ENCODE results near the gene ALPG. TPM values are rescaled to one million over a fixed set of nuclear protein-coding genes. Genes with fewer than 3 reads are reported as not detected.
"Not testable (repeated sequence)": the region's sequence is repeated elsewhere in the genome, so short reads cannot be mapped to it uniquely, and the experiment has no call there.

The ALPG gene
- total RNA-seq, 1 experiment from 2014 or later: not detected

DNA sequence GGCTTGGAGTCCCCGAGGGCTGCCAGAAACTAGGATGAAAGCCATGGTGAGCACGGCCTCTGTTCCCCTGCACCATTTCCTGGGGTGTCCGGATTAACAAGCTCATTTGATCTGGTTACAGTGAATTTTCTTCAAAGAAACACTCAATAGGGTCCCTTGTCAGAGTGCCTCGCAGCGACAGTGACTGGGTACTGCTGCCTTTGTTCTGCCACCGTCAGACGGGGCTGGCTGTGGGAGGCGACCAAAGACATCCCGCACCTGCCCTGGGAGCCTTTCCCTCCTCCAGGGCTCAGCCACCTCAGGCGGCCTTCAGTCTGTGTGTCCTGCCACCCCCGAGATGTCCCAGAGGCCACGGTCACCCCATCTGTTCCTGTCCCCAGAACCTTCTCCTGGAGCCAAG, 36.6 kb upstream of the ALPG start:
- not testable (repeated sequence) for DNase-seq; H3K4me1 ChIP-seq; H3K36me3 ChIP-seq; H3K4me3 ChIP-seq; H3K27ac ChIP-seq; H3K27me3 ChIP-seq; H3K9me3 ChIP-seq (replicated peaks)

DNA sequence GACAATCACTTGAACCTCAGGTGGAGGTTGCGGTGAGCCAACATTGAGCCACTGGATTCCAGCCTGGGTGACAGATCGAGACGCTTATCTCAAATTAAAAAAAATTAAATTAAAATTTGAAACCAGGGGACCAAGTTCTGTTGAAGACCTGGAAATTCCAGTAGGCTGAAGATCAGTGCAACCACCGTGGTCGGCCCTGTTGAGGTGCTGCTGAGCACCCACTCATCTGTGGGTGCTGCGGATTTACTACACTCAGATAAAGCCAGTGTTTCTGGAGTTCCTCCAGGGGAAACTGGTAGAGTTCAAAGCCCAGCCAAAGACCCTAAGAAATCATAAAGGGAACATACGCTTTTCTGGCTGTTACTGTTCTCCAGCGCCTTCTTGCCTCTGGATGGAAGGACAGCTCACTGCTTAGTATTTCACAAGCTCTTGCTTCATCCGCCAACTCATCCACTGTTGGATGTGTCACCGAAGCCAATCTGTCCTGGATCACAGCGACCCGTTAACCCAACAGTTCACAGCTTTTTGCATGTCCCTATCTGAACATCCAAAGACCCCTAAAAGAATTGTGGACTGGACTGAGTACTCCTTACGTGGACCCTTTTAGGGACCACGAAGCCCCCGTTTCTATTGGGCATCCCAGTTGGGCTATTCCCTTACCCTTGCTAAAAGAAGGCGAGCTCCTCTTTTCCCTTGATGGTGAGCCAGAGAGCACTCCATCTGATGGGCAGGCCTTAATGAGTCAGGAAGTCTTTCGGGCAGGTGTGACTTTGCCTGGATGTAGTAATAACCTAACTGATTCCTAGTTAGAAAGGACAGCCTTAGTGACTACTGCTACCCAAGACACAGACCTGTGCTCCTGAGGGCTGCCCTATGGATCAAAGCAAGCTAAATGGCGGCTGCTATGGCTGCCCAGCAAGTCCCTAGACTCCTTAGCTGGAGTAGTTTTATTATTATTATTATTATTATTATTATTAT, 34.1 kb upstream of the ALPG start:
- H3K4me3 ChIP-seq: no peak overlapping the region
- no peak for DNase-seq
- H3K4me1 ChIP-seq: no peaks in the 10 kb centered on the region
- no peak overlapping the region for H3K27ac ChIP-seq
- peaks cover 7% of the 10 kb centered on the region for H3K27me3 ChIP-seq
- H3K9me3 ChIP-seq (replicated peaks): no peaks in the 10 kb centered on the region
- H3K36me3 ChIP-seq: no peaks in the 10 kb centered on the region

DNA sequence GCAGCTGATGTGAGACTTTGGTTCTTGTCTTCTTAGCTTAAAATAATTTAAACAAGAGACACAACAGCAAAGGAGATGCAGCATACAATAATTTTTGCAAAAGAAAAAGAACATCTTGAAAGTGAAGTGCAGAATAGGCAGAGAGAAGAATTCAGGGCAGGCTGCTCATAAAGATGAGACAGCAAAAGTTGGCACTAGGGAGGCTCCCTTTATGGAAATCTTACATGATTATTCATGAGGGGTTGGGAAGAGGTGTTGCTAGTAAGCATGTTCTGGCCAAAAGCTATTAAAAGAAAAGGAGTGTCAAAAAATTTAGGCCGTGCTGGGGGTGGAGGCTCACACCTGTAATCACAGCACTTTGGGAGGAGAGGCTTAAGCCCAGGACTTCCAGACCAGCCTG, 32.3 kb upstream of the ALPG start:
- H3K27ac ChIP-seq: no peak overlapping the region
- H3K4me3 ChIP-seq: no peak overlapping the region
- H3K27me3 ChIP-seq: peaks cover 7% of the 10 kb centered on the region
- DNase-seq: no peak
- H3K36me3 ChIP-seq: no peaks in the 10 kb centered on the region
- H3K9me3 ChIP-seq (replicated peaks): no peaks in the 10 kb centered on the region
- H3K4me1 ChIP-seq: no peaks in the 10 kb centered on the region

DNA sequence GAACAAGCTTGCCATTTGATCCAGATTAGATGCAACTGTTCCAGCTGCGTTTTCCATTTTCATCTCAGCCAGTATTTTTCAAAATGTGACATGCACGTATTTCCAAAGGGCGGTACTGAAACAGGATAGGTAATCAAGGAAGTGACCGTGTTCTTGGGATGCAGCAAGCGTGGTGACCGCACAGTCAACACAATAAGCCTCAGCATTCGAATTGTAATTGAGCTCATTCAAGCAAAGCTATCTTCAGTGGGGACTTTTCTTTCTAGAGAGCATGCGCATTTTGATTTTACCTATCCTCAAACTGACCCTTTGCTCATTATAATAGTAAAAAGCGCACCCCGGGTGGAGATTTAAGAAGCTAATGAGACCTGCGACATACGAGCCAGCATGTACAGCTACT, 31.5 kb upstream of the ALPG start:
- Histone ChIP-seq H3K27ac (no peak overlapping the region), H3K4me3 (no peak overlapping the region), H3K27me3 (peaks cover 7% of the 10 kb centered on the region), H3K36me3 (no peaks in the 10 kb centered on the region), H3K4me1 (no peaks in the 10 kb centered on the region), H3K9me3 (replicated peaks) (no peaks in the 10 kb centered on the region)
- DNase-seq: no peak

DNA sequence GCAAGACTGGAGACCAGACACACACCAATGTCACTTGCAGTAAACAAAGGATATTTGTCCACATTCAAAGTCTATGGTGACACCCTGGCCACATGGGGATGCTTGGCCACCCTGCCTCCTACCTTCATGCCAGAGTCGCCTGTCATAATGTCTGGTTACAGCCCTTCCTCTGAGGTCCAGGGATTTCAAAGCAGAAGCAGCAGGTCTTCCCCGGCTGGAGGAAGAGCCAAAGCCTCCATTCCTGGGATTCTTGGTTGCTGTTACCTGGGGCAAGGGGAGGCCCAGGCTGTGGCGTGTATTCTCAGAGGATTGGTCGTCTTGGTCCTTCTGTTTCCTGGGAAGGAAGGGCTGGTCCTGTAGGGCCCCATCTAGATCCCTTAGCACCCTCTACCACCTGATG, 30.4 kb upstream of the ALPG start:
- H3K36me3 ChIP-seq: no peaks in the 10 kb centered on the region
- H3K4me3 ChIP-seq: no peak overlapping the region
- no peaks in the 10 kb centered on the region for H3K9me3 ChIP-seq (replicated peaks)
- H3K4me1 ChIP-seq: no peaks in the 10 kb centered on the region
- peaks cover 7% of the 10 kb centered on the region for H3K27me3 ChIP-seq
- no peak overlapping the region for H3K27ac ChIP-seq
- no peak for DNase-seq

DNA sequence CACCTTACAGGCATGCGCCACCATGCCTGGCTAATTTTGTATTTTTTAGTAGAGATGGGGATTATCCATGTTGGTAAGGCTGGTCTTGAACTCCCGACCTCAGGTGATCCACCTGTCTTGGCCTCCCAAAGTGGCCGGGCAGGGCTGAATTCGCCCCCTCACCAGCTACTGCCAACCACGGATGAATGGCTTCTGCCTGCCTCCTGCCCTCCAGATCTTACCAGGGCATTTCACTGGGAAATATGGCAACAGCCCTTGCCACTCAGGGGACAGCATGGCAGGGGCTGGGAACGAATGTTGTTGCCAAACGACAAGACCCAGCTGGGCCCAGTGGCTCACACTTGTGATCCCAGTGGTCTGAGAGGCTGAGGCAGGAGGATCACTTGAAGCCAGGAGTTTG, 29.9 kb upstream of the ALPG start:
- H3K9me3 ChIP-seq (replicated peaks): no peaks in the 10 kb centered on the region
- H3K4me3 ChIP-seq: no peak overlapping the region
- no peak for DNase-seq
- no peaks in the 10 kb centered on the region for H3K36me3 ChIP-seq
- H3K27me3 ChIP-seq: peaks cover 7% of the 10 kb centered on the region
- no peak overlapping the region for H3K27ac ChIP-seq
- H3K4me1 ChIP-seq: no peaks in the 10 kb centered on the region

DNA sequence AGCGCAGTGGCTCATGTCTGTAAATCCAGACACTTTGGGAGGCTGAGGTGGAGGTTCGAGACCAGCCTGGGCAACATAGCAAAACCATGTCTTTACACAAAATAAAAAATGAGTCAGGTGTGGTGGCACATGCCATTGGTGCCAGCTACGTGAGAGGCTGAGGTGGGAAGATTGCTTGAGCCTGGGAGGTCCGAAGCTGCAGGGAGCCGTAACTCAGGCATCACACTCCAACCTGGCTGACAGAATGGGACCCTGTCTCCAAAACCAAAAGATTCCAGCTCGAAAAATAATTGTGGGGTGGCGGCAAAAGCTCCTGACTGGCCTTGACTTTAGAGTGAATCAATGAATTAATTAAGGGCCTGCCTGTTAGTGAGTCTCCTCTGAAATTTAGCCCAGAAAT, 29.3 kb upstream of the ALPG start:
- DNase-seq: no peak
- Histone ChIP-seq H3K4me1 (no peaks in the 10 kb centered on the region), H3K27me3 (peaks cover 7% of the 10 kb centered on the region), H3K9me3 (replicated peaks) (no peaks in the 10 kb centered on the region), H3K27ac (no peak overlapping the region), H3K36me3 (no peaks in the 10 kb centered on the region), H3K4me3 (no peak overlapping the region)

DNA sequence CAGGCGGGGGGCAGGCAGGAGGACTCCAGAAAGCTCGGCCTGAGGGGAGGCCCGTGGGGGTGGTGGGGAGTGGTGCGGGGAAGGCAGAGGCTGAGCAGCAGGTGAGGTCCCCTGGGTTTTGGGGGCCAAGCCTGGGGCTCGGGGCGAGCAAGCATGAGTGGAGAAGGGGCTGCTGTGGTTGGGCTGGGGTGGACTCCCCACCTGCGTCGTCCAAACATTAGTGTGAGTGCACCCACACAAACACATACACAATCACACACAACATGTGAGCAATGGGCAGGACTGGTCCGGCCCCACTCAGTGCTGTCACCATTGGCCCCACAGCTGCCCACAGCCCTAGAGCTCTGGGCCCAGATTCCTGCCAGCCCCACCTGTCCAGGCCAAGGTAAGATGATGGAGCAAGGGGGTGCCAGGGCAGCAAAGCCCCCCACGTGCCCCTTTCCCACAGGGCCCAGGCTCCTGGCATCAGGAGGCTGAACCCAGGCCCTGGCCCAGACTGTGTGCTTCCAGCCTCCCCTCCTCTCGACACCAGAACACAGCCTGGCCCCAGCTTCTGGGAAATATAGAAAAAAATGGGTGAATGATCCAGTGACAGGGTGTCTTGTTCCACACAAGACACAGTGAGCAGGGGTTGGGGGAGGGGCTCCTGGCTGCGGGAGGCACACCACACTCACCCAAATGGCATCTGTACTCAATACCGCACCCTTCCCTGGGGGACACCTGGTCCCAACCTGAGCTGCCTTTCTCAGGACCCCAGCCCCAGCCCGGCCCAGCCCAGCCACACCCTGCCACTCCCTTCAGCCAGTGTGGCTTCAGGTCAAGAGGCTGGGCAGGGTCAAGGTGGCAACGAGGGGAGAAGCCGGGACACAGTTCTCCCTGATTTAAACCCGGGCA, 28.6 kb upstream of the ALPG start:
- no peak overlapping the region for H3K27ac ChIP-seq
- H3K27me3 ChIP-seq: peaks cover 7% of the 10 kb centered on the region
- no peak overlapping the region for H3K4me3 ChIP-seq
- H3K9me3 ChIP-seq (replicated peaks): no peaks in the 10 kb centered on the region
- H3K4me1 ChIP-seq: no peaks in the 10 kb centered on the region
- no peaks in the 10 kb centered on the region for H3K36me3 ChIP-seq
- DNase-seq: no peak

DNA sequence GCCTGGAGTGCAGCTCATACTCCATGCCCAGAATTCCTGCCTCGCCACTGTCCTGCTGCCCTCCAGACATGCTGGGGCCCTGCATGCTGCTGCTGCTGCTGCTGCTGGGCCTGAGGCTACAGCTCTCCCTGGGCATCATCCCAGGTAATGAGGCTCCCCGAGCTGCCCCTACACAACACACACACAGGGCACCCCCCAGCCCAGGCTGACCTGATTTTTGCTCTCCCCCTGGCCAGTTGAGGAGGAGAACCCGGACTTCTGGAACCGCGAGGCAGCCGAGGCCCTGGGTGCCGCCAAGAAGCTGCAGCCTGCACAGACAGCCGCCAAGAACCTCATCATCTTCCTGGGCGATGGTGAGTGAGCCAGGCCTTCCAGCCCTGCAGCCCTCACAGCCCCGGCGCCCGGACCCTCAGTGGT, 27.9 kb upstream of the ALPG start, which contains the start of gene ALPP:
Gene ALPP (plus strand): TSS at position 17 of the 417 bp plus-strand sequence. CDS start 52 bp downstream, at position 69.
- not testable (repeated sequence) for H3K27ac ChIP-seq; H3K4me1 ChIP-seq; DNase-seq; H3K4me3 ChIP-seq; H3K9me3 ChIP-seq (replicated peaks); H3K36me3 ChIP-seq; H3K27me3 ChIP-seq

DNA sequence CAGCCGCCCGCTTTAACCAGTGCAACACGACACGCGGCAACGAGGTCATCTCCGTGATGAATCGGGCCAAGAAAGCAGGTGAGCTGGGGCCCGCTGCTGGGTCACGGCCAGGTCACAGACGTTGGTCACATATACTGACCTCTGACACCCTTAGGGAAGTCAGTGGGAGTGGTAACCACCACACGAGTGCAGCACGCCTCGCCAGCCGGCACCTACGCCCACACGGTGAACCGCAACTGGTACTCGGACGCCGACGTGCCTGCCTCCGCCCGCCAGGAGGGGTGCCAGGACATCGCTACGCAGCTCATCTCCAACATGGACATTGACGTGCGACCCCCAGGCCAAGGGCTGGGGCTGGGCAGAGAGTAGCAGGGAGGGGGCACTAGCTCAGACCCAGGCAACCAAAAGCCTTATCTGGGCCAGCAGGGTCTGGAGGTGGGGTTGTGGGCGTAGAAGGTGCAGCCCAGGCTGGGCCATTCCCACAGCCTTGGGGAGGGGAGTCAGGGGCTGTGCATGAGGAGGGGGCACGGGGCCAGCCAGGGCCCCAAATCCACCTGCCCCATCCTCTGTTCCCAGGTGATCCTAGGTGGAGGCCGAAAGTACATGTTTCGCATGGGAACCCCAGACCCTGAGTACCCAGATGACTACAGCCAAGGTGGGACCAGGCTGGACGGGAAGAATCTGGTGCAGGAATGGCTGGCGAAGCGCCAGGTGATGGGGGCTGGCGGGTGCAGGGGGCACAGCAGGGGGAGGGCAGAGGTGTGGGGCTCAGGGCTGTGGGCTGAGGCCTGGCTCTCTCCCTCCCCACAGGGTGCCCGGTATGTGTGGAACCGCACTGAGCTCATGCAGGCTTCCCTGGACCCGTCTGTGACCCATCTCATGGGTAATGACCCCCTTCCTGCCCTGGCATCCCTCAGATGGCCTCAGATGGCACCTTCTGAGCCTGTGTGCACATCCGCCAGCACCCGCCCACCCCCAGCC, 26.7 kb upstream of the ALPG start:
- H3K4me3 ChIP-seq; H3K4me1 ChIP-seq; H3K27me3 ChIP-seq; H3K36me3 ChIP-seq; H3K9me3 ChIP-seq (replicated peaks); DNase-seq; H3K27ac ChIP-seq: not testable (repeated sequence)

DNA sequence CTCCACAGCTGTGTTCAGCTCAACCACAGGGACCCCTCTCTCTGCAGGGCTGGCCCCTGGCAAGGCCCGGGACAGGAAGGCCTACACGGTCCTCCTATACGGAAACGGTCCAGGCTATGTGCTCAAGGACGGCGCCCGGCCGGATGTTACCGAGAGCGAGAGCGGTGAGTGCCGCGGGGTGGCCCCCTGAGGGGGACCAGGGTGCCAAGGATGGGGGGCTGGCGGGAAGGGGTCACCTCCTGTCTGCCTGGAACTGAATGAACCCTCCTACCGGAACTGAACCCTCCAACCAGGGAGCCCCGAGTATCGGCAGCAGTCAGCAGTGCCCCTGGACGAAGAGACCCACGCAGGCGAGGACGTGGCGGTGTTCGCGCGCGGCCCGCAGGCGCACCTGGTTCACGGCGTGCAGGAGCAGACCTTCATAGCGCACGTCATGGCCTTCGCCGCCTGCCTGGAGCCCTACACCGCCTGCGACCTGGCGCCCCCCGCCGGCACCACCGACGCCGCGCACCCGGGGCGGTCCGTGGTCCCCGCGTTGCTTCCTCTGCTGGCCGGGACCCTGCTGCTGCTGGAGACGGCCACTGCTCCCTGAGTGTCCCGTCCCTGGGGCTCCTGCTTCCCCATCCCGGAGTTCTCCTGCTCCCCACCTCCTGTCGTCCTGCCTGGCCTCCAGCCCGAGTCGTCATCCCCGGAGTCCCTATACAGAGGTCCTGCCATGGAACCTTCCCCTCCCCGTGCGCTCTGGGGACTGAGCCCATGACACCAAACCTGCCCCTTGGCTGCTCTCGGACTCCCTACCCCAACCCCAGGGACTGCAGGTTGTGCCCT, 25.2 kb upstream of the ALPG start:
- H3K4me1 ChIP-seq; DNase-seq; H3K27ac ChIP-seq; H3K4me3 ChIP-seq; H3K9me3 ChIP-seq (replicated peaks); H3K36me3 ChIP-seq; H3K27me3 ChIP-seq: not testable (repeated sequence)

DNA sequence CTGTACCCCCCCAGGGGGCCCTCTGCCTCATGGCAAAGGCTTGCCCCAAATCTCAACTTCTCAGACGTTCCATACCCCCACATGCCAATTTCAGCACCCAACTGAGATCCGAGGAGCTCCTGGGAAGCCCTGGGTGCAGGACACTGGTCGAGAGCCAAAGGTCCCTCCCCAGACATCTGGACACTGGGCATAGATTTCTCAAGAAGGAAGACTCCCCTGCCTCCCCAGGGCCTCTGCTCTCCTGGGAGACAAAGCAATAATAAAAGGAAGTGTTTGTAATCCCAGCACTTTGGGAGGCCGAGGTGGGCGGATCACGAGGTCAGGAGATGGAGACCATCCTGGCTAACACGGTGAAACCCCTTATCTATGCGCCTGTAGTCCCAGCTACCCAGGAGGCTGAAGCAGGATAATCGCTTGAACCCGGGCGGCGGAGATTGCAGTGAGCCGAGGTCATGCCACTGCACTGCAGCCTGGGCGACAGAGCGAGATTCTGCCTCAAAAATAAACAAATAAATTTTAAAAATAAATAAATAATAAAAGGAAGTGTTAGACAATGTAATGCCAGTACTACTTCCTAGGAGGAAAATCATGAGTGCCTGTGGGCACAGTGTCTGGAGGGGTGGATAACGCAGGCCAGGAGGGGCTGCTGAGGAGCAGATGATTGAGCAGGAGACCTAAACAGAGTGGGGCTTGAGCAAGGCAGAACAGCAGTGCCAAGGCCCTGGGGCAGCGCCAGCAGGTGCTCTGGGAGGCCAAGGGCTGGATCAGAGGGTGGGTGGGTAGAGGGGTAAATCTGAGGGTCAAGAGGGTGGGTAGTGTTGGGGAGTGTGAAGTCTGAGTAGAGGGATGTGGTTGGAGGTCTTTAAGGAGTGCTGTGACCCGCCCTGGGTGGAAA, 24.1 kb upstream of the ALPG start:
- H3K27me3 ChIP-seq: no peaks in the 10 kb centered on the region
- DNase-seq: no peak
- peaks cover 5% of the 10 kb centered on the region; the same call in 1 of the 2 replicates for H3K9me3 ChIP-seq (replicated peaks)

DNA sequence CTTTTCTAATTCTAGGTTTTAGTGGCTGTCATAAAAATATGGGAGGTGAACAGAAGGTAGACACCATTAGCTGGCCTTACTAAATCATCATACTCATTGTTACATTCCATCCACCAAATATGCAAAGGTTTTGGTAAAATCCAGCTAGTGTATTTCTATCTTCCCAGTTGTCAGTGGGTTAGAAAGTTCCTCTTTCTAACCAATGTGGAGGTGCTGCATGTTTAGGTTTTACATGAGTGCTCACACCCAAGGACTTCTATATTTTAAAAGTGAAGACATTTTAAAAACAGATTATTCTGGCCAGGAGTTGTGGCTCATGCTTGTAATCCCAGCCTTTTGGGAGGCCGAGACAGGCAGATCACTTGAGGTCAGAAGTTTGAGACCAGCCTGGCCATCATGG, 22.2 kb upstream of the ALPG start:
- no peaks in the 10 kb centered on the region for H3K27me3 ChIP-seq
- DNase-seq: no peak
- no peak overlapping the region for H3K4me3 ChIP-seq
- no peaks in the 10 kb centered on the region; the same call in 1 of the 2 replicates for H3K4me1 ChIP-seq
- H3K36me3 ChIP-seq: no peaks in the 10 kb centered on the region
- H3K9me3 ChIP-seq (replicated peaks): peaks cover 5% of the 10 kb centered on the region; the same call in 1 of the 2 replicates
- no peak overlapping the region for H3K27ac ChIP-seq

More for the DNA sequence above, 24.1 kb upstream of the ALPG start:
- no peak overlapping the region for H3K27ac ChIP-seq
- no peaks in the 10 kb centered on the region; the same call in 1 of the 2 replicates for H3K4me1 ChIP-seq
- H3K36me3 ChIP-seq: no peaks in the 10 kb centered on the region
- no peak overlapping the region for H3K4me3 ChIP-seq

Data from SJCRH30 (cell line).